GM21390 (cell line): ENCODE measurements around the gene ZNF608.

Experiments
- ATAC-seq: cut with Tn5 transposase; IDR thresholded peaks from one replicate; pipeline ENCODE4 v1.9.1; 2021; ENCODE audit not compliant: unreplicated experiment

Gene ZNF608

DNA sequence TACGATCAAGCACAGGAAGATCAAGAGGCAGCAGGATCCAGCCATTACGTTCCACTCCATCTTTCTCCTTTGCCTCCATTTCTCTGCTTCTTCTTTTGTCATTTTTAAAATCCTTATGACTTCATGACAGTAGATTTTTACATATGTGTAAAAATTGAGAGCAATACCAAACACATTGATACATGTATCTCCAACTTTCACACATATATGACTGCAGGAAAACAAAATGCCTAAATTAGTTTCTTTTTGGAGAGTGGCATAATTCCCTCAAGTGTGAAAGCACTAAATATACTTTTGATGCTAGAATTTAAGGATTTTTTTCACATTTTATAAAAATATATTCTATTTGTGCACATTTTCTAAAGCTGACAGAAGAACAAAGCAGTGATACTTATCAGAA is 8.6 kb upstream of the ZNF608 start:
- ATAC-seq = no peak

DNA sequence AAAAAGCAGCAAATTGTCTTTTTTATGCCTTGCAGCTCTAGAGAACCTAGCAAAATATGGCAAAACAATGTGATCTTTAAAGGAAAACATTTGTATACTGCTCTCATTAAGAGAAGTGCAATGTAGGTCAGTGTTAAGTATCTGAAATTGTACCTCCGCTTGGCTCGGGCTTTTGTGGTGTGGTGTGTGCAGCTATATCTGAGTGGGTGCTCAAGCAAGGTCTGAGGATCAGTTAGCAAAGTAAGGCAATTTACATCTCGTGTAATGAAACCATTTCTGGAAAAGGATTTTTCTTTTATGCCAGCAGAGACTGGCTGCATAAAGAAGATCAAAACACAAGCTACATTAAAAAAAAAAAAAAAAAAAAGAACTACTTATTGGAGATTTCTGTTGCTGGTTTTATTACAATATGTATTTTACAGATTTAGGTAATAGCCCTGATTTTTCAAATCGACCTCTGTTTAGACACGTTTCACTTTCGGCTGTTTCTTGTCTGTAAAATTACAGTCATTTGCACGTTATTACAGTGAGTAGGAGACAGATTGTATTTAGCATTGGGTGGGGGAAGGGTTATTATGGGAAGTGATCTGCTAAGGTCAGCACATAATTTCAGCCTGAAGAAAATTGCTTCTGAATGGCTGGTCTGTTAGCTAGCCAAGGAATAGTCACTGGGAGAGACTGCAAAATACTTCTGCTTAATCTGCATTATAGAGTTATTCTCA is 7.9 kb upstream of the ZNF608 start:
- no peak for ATAC-seq

GRCh38 chr5:124752854-124753720 is 6.6 kb upstream of the ZNF608 start:
- no peak for ATAC-seq

GRCh38 chr5:124751031-124751430 is 4.6 kb upstream of the ZNF608 start:
- ATAC-seq = no peak

DNA sequence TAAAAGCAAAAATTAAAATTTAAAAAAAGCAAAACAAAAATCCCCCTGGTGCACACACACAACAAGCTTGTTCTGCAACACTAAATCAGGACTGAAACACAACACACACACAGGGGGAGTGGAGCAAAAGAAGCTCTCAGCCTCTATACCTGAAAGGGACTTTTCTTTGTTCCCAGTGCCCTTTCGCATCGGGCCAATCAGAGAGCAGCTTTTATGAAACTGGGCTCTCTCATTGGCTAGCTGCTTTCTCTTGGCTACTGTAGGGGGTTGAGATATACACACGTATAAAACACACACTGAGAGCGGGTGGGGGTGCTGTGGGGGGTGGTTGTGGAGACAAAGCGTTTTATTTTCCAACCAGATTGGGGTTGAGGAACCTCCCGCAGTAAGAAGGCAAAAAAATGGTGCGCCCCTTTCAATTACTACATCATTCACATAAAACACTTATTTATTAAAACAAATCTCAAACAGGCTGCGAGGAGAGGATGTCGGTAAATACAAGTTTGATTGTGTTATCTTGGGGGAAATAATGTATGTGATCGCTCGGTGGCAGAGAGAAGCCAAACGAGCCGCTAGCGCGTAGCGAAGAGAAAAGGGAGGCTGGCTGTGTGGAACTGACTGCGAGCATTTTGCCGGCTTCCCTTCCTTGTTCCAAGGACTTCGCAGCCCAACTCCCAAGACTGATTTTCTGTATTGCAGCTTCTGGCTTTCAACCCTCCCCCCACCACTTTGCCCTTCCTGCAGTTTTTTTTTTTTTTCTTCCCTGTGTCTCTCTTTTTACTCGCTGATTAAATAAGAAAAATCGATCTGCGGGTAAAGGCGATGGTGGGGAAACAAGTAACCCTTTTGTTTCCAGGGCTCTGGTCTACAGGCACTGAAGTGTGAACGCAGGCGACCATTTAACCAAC is 2.5 kb upstream of the ZNF608 start:
- ATAC-seq = peak; percentile 81

DNA sequence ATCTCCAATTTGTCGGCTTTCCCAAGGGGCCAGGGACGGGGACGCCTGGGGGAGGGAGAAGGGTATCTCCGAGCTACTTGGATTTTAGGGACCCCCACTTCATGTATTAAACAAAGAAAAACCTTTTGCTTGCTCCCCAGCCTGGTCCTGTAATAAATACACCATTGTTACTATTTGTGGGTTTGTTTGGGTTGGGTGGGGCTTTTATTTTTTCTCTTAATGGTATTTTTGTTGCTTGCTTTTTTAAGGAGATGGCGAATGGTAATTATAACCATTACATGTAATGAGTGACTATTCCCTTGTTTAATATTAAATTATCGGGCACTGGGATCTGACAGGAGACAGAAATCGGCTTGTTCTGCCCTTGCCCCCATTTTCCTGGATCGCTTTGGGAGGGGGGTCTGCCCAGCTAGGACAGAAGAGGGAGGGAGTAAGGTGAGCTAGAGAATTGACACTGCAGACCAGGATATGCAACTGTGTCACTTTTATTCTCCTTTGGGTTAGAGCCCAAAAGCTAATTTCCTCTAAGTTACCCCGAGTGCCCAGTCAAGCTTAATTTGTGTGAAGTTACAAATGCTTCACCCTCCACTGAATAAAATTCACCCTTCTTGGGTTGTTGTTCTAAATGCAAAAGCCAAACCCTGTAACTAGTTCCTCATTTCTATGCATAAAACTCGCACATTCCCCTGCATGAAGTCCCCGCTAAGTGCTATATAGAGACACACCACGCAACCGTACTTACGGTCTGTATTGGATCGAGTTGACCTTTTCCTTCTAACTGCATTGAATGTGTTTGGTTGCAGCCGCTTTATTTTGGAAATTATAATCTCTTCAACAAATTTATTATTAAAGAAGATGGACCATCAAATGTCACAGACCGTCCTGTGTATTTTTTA is 1.6 kb upstream of the ZNF608 start:
- peak; percentile 45 for ATAC-seq

GRCh38 chr5:124746916-124747790 is 714 bp upstream of the ZNF608 start:
- peak; percentile 24 for ATAC-seq

- ATAC-seq = no peak
Observed at GRCh38 chr5:124745007-124745927, 1.2 kb downstream of the ZNF608 start.

DNA sequence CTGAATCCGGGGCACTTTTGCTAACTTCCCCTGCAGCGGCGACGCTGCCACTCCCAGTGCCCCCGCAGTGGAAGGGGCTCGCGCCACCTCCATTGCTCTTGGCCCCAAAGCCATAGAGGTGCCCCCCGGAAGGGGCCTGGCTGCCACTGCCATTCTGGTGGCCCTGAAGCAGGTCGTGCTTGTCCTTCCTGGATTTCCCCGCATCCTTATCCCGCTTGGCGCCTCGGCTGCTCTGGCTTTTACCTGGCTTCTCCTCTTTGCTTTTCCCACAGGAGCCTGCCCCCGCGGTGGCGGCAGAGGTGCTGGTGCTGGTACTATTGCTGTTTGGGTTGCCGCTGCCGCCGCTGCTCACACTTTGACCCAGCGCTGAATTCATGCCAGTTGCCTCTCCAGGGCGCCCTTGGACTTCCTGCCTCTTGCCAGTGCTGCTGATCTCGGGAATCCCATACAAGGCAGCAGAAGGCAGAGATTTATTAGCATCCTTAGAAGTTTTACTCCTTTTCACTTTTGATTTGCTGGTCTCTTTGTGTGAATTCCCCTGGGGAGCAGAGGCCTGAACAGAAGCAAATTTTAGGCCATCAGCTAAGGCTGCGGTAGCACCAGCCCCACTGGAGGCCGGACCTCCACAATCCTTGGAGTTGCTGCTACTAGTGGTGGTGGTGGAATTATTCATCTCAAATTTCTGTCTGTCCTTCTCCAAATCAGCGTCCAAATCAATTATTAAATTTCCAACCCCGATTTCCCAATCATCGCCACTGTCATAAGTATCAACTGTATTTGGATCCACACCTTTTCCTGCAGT is 2.1 kb downstream of the ZNF608 start:
- ATAC-seq = no peak

DNA sequence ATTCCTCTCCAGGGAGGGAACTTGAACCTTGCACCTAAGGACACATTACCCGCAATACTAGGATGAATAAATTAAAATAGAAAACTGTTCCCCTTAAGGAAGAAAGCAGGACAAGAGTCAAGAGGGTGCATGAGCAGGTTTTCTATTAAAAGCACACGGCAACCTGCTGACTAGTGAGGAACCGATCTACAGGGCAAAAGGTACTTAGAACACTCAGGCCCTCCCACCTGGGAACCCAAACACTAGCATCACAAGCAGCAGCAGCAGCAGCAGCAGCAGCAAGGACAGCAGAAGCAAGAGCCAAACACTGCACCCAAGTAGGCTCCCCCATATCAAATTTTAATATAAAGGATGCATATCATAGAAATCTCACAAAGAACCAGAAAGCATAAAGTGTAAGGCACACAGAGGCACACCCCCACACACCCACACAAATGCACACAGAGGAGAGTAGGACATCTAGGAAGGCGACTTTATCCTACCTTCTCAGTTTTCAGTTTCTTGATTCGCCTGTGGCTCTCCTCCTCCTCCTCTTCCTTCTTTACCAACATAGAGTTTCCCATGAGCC is 2.8 kb downstream of the ZNF608 start:
- ATAC-seq = peak; percentile 21

DNA sequence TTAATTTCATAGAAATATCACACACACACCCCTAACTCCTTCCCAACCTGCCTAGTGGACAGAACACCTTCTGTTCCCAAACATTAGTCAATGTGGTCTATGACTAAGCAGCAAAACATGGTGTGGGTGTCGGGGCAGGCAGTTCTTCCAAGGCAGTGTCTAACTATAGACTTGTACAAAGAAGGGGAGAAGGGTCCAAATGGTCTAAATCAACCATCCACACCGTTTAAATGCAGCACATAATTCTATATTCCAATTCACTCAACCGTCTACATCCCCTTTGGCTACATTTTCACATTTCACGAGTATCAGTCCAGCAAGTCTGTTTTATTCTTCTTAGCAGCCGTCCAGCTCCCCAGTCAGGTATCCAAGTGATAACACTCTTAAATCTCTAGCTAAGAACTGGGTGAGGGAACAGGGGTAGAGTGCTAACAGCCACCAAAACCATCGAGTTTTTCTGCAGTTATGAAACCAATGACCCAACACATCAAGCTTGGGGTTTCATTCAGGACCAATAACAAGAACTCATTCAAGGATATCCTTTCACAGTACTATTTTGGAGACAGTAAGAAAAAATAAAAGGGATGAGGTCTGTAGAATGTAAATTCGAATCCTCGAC is 3.3 kb downstream of the ZNF608 start:
- ATAC-seq = peak; percentile 29

DNA sequence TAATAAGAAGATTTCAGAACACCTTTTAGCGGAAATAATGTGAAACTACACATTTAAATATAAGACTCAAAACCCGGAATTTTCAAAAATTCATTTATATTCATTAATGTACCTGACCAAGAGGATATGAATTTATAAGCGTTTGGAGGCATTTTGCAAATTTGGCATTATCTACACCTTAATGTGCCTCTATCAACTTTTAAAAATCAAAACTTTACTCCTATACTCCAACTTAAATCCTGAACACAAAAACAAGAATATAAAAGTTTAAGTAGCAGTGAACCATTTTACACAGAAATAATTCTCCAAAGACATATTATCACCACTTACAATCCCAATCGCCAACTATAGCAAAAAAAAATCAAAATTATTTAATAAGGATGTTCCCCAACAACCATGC is 3.9 kb downstream of the ZNF608 start:
- no peak for ATAC-seq

DNA sequence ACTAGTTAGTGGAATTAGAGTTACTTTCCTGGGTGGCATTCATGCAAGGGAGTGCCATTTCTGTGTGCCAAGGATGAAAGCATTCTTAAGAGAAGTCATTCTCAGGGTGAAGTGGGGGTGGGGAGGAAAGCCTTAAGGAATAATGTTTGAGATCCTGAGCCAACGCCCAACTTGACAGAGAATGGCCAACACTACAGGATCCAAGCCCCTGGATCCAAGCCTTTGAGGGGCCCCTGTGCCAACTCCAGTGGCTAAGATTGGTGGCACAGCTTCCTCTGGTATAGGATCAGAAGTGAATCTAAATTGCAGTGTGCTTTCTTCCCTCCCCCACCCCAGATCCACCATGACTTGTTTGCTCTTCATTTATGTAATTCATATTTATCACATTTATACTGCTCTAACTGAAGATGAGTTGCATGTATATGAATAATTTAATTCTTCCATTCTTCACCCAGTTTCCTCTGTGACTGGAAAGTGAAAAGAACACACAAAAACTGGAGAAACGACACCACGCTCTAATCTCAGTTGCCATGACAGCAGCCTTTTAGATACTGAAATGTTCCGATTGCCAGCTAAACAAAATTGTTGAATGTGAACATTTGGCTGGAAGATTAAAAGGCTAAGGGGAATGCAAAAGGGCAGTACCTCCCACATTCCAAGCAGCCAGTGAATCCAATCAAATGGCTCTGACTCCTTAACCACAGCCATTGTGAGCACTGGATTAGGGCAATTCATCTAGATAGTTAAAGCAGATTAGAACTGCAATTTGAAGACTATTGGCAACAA is 4.5 kb downstream of the ZNF608 start:
- ATAC-seq = no peak

- ATAC-seq = no peak
Observed at GRCh38 chr5:124740991-124741583, 5.4 kb downstream of the ZNF608 start.

DNA sequence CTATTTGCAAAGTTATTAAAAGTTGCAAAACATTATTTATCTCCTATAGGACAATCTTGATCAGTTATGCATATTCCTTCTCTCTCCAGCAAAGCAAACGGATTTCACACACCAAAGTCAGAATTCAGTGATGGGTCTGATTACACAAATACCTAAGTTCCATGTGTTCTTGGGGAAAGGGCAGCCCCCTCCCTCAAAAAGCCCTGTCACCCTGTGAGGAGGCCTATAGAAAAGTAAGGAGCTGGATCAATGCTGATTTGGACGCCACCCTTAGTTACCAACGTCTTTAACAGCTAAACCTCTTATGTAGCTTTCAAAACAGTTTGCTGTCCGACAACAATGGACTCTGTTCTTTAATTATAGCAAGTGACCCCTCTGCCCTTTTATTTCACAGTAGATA is 6.4 kb downstream of the ZNF608 start:
- ATAC-seq = no peak

- no peak for ATAC-seq
Observed at GRCh38 chr5:124739634-124740025, 6.8 kb downstream of the ZNF608 start.
